LNCaP clone FGC (cell line): Measurements from ENCODE around the gene POLR2H.

ENCODE experiments used
- DNase-seq: peaks from one replicate; pipeline ENCODE4 v3.0.0-alpha.2; 2011; ENCODE audit warnings: low read depth
- H3K4me3 ChIP-seq: 2 replicates; pipeline ENCODE4 v1.5.1; 2011; ENCODE audit warnings: mild to moderate bottlenecking, low read depth, low read length, control low read depth
- CTCF ChIP-seq: IDR thresholded peaks from 2 replicates; pipeline ENCODE4 v1.5.1; 2012; ENCODE audit warnings: mild to moderate bottlenecking; ENCODE audit not compliant: control insufficient read depth, insufficient read depth; ENCODE audit errors: extremely low read depth

Gene POLR2H

GRCh38 chr3:184325715-184326369 lies 35.7 kb upstream of the POLR2H start:
- no peak overlapping the region for H3K4me3 ChIP-seq
- DNase-seq, result no peak
- TF ChIP-seq CTCF, result no peak

DNA sequence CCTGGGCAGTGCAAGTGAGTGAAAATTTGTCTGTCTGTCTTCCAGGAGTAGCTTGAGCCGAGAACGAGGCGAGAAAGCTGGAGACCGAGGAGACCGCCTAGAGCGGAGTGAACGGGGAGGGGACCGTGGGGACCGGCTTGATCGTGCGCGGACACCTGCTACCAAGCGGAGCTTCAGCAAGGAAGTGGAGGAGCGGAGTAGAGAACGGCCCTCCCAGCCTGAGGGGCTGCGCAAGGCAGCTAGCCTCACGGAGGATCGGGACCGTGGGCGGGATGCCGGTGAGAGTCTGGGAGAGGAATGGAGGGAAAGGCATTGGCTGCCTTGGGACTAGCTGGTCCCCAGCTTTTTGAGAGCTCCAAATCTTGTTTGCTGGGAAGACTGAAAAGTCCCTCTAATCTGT lies 34.3 kb upstream of the POLR2H start:
- no peak for TF ChIP-seq CTCF
- H3K4me3 ChIP-seq, result no peak overlapping the region
- DNase-seq, result no peak

- no peak for DNase-seq
- no peak for TF ChIP-seq CTCF
These were observed 33.0 kb upstream of the POLR2H start for GRCh38 chr3:184328516-184328915.

DNA sequence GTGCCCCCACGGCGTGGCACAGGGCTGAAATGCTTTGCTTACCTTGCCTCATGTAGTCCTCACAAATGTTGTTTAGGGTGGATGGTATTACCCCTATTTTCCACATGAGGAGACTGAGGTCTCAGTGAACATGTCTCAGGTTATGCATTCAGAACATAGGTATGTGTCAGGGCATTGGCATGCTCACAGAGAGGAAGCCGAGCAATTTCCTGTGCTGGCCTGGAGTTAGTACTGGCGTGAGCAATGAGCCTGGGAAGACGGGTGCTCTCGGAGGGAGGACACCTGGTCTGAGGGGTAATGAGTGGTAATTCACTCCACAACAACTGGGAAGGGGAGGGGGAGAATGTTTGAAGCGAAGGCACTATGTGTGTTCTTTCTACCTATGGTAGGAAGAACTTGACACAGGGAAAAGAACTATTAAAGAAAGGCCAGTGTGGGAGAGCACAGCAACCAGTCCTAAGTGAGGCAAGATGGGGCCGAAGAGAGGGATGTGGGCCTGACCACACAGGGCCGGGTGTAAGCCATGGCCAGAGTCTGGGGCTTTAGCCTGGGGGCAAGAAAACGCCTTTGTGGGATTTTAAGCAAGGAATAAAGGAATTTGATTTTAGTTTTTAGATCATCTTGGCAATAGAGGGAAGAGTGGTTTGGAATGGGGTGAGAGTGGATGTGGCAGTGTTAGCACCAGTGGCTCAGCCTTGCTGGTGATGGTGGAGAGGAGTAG lies 29.0 kb upstream of the POLR2H start:
- TF ChIP-seq CTCF, result no peak
- no peak overlapping the region for H3K4me3 ChIP-seq
- DNase-seq, result no peak

More at GRCh38 chr3:184328516-184328915, 33.0 kb upstream of the POLR2H start:
- no peak overlapping the region for H3K4me3 ChIP-seq

- DNase-seq, result no peak
- no peak overlapping the region for H3K4me3 ChIP-seq
- no peak for TF ChIP-seq CTCF
These were observed 28.3 kb upstream of the POLR2H start for GRCh38 chr3:184333190-184333589.

DNA sequence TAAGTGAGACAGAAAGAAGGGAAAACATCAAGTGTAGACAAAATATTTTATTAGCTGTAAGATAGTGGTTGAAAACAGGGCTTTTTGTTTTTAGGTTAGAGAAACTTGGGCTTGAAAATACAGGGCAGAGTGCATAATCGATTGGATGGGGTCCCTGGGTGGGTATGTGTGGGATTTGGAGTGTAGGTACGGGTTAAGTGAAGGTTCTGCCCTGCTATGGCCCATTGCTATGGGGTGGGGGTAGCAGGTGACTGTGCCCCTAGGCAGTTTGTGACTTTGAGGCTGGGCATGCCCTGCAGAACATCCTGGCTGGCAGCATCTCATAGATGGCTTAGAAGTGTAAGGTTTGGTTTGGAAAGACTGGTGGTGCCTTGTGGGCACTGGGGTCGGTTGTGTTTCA lies 27.8 kb upstream of the POLR2H start:
- no peak for TF ChIP-seq CTCF
- no peak overlapping the region for H3K4me3 ChIP-seq
- no peak for DNase-seq

GRCh38 chr3:184334470-184335158 lies 26.9 kb upstream of the POLR2H start:
- no peak for TF ChIP-seq CTCF
- H3K4me3 ChIP-seq, result no peak overlapping the region
- DNase-seq, result no peak
